HG02623 (cell line): ENCODE measurements around the gene AFDN.
A peak's percentile ranks its signal among the peaks of the same experiment; 100 is the strongest.

Experiments
- ATAC-seq: cut with Tn5 transposase; IDR thresholded peaks from one replicate; pipeline ENCODE4 v1.9.1; 2021; ENCODE audit warnings: moderate library complexity; ENCODE audit not compliant: unreplicated experiment

AFDN gene

GRCh38 chr6:167817016-167817415 lies 9.7 kb upstream of the AFDN start:
- no peak for ATAC-seq

GRCh38 chr6:167817729-167818128 lies 9.0 kb upstream of the AFDN start:
- ATAC-seq = no peak

GRCh38 chr6:167819576-167819975 lies 7.1 kb upstream of the AFDN start:
- ATAC-seq = no peak

- no peak for ATAC-seq
Observed at GRCh38 chr6:167820681-167821080, 6.0 kb upstream of the AFDN start.

- ATAC-seq = no peak
Observed at GRCh38 chr6:167824591-167825331, 1.9 kb upstream of the AFDN start.

- ATAC-seq = no peak
Observed at GRCh38 chr6:167825332-167826229, 1.1 kb upstream of the AFDN start.

- peak; percentile 74 for ATAC-seq
Observed at GRCh38 chr6:167826230-167826895, 348 bp upstream of the AFDN start.

- ATAC-seq = peak; percentile 33
Observed at GRCh38 chr6:167827583-167828324, 1.0 kb downstream of the AFDN start.

- ATAC-seq = no peak
Observed at GRCh38 chr6:167828325-167828956, 1.7 kb downstream of the AFDN start.

- no peak for ATAC-seq
Observed at GRCh38 chr6:167829513-167829912, 2.8 kb downstream of the AFDN start.

GRCh38 chr6:167831281-167831828 lies 4.6 kb downstream of the AFDN start:
- no peak for ATAC-seq

GRCh38 chr6:167832497-167833395 lies 6.0 kb downstream of the AFDN start:
- ATAC-seq = no peak

GRCh38 chr6:167833396-167833763 lies 6.7 kb downstream of the AFDN start:
- ATAC-seq = no peak

- no peak for ATAC-seq
Observed at GRCh38 chr6:167835260-167835659, 8.5 kb downstream of the AFDN start.

GRCh38 chr6:167836721-167837120 lies 10.0 kb downstream of the AFDN start:
- ATAC-seq = no peak

- ATAC-seq = no peak
Observed at GRCh38 chr6:167838207-167838748, 11.6 kb downstream of the AFDN start.

GRCh38 chr6:167839343-167839742 lies 12.6 kb downstream of the AFDN start:
- ATAC-seq = no peak

- no peak for ATAC-seq
Observed at GRCh38 chr6:167839755-167840154, 13.0 kb downstream of the AFDN start.

GRCh38 chr6:167840160-167840525 lies 13.4 kb downstream of the AFDN start:
- no peak for ATAC-seq
